ENCODE data around the gene SATB2.

DNA sequence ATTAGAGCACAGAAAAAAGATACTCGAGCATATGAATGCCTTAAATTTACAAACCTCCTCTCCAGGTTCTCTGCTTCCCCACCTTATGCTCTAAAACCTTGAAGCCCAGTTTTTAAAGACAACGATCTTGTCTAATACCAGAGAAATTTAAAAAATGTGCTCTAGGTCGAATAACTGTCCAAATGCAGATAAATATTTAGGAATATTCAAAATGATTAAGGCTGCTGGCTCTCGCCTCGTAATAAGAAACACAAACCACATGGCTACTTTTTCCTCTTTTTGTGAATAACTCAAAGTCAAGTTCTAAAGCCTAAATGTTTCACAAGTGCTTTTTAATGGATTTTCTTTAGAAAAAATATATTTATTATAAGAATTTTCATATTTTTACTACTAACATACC is 101.3 kb downstream of the SATB2 start:
- TF ChIP-seq EZH2 (IDR thresholded peaks at IDR 0.05; ENCODE audit: insufficient read depth, poor library complexity, severe bottlenecking) (no peak), EZH2phosphoT487 (IDR thresholded peaks at IDR 0.05; ENCODE audit: insufficient read depth, low read depth) (no peak)

All from GM23248 (cell line).